Measurements from ENCODE around the gene CEP126.

DNA sequence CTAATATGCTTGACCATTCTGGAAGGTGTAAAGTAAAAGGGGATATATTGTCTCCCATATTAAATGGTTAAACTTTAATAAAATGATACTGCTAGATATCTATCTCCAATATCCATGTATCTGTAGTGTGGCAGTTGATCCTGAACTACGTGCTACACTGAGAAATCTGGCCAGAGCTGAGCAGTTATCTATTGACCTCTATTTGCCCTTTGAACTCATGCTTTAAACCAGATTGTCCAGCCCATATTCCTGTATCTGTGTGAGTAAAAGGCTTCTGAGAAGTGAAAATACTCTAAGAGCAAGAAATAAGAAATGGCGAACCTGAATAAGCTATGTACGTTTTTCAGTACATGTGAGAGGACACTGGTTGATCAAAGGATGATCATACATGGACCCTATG is 40.5 kb downstream of the CEP126 start:
- TF ChIP-seq, protein P1, sequence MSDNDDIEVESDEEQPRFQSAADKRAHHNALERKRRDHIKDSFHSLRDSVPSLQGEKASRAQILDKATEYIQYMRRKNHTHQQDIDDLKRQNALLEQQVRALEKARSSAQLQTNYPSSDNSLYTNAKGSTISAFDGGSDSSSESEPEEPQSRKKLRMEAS (IDR thresholded peaks at IDR 0.05) = no peak
- TF ChIP-seq EZH2phosphoT487 (IDR thresholded peaks at IDR 0.05; ENCODE audit: borderline replicate concordance) = no peak
- TF ChIP-seq SIN3A (IDR thresholded peaks at IDR 0.05; ENCODE audit: low read depth) = no peak
- no peak for TF ChIP-seq POLR2AphosphoS5 (IDR thresholded peaks at IDR 0.05; ENCODE audit: low read depth, low read length)
- TF ChIP-seq, protein P2, sequence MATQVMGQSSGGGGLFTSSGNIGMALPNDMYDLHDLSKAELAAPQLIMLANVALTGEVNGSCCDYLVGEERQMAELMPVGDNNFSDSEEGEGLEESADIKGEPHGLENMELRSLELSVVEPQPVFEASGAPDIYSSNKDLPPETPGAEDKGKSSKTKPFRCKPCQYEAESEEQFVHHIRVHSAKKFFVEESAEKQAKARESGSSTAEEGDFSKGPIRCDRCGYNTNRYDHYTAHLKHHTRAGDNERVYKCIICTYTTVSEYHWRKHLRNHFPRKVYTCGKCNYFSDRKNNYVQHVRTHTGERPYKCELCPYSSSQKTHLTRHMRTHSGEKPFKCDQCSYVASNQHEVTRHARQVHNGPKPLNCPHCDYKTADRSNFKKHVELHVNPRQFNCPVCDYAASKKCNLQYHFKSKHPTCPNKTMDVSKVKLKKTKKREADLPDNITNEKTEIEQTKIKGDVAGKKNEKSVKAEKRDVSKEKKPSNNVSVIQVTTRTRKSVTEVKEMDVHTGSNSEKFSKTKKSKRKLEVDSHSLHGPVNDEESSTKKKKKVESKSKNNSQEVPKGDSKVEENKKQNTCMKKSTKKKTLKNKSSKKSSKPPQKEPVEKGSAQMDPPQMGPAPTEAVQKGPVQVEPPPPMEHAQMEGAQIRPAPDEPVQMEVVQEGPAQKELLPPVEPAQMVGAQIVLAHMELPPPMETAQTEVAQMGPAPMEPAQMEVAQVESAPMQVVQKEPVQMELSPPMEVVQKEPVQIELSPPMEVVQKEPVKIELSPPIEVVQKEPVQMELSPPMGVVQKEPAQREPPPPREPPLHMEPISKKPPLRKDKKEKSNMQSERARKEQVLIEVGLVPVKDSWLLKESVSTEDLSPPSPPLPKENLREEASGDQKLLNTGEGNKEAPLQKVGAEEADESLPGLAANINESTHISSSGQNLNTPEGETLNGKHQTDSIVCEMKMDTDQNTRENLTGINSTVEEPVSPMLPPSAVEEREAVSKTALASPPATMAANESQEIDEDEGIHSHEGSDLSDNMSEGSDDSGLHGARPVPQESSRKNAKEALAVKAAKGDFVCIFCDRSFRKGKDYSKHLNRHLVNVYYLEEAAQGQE (IDR thresholded peaks at IDR 0.05; ENCODE audit: low read depth) = no peak
- TF ChIP-seq, protein P3, sequence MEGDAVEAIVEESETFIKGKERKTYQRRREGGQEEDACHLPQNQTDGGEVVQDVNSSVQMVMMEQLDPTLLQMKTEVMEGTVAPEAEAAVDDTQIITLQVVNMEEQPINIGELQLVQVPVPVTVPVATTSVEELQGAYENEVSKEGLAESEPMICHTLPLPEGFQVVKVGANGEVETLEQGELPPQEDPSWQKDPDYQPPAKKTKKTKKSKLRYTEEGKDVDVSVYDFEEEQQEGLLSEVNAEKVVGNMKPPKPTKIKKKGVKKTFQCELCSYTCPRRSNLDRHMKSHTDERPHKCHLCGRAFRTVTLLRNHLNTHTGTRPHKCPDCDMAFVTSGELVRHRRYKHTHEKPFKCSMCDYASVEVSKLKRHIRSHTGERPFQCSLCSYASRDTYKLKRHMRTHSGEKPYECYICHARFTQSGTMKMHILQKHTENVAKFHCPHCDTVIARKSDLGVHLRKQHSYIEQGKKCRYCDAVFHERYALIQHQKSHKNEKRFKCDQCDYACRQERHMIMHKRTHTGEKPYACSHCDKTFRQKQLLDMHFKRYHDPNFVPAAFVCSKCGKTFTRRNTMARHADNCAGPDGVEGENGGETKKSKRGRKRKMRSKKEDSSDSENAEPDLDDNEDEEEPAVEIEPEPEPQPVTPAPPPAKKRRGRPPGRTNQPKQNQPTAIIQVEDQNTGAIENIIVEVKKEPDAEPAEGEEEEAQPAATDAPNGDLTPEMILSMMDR (IDR thresholded peaks at IDR 0.05 in 2 of 3, conservative IDR thresholded peaks at IDR 0.05 in 1 of 3; ENCODE audit: borderline replicate concordance in 1 of 3, insufficient read depth in 1 of 3, low read depth in 2 of 3, low read length in 2 of 3) = no peak
- no peak for TF ChIP-seq POLR2A (IDR thresholded peaks at IDR 0.05; ENCODE audit: borderline replicate concordance, extremely low read depth, insufficient read depth, insufficient read length)
- TF ChIP-seq SRF (IDR thresholded peaks at IDR 0.05; ENCODE audit: low read depth) = no peak
- TF ChIP-seq ATF3 (IDR thresholded peaks at IDR 0.05) = no peak
